ENCODE measurements around the gene PHLDB2. TPM values are rescaled to one million over a fixed set of nuclear protein-coding genes. Genes with fewer than 3 reads are reported as not detected.

Gene PHLDB2
- total and polyA plus RNA-seq, 2 of the 8 experiments (the other 6 are each of a cell fraction or from before 2014, with no cell fraction given), result 5.8 to 22.6 TPM

GRCh38 chr3:111967068-111967467 lies 108.0 kb downstream of the PHLDB2 start:
- Histone ChIP-seq H3K4me1 (replicated peaks in 1 of 4; ENCODE audit: control insufficient read depth in 3 of 4, insufficient read depth in 4 of 4, low read length in 3 of 4) (no peaks in the 10 kb centered on the region), H2AK5ac (ENCODE audit: low read depth, low read length) (no peak overlapping the region), H2BK120ac (replicated peaks; ENCODE audit: low read depth, low read length) (no peak overlapping the region), H2BK5ac (ENCODE audit: low read depth, low read length) (no peak overlapping the region), H2BK12ac (ENCODE audit: low read depth, low read length) (no peak overlapping the region), H2AFZ (ENCODE audit: low read length) (no peak overlapping the region), H4K5ac (ENCODE audit: insufficient read length, low read depth, low read length) (no peak overlapping the region), H2BK20ac (ENCODE audit: low read length) (no peak overlapping the region), H2BK15ac (ENCODE audit: low read length) (no peak overlapping the region), H3K9ac (replicated peaks in 1 of 4; ENCODE audit: extremely low read depth in 1 of 4, low read depth in 3 of 4, low read length in 3 of 4) (no peak overlapping the region), H3K14ac (ENCODE audit: insufficient read length) (no peak overlapping the region), H4K91ac (replicated peaks; ENCODE audit: insufficient read length, low read length) (no peak overlapping the region), H3K23me2 (ENCODE audit: low read depth, low read length) (no peaks in the 10 kb centered on the region; the same call in 1 of the 2 replicates), H3K4me3 (ENCODE audit: extremely low read depth in 1 of 4, insufficient read depth in 2 of 4, low read depth in 3 of 4, low read length in 4 of 4) (no peak overlapping the region), H3K18ac (ENCODE audit: extremely low read depth, low read length) (no peak overlapping the region), H3K36me3 (ENCODE audit: control insufficient read depth in 2 of 4, insufficient read depth in 4 of 4, low read length in 3 of 4) (no peaks in the 10 kb centered on the region), H3K79me1 (ENCODE audit: low read depth, low read length) (no peaks in the 10 kb centered on the region), H3K56ac (replicated peaks; ENCODE audit: insufficient read length, low read depth, low read length) (no peak overlapping the region), H4K8ac (ENCODE audit: extremely low read depth, insufficient read depth, low read length) (no peak overlapping the region), H3K4ac (replicated peaks; ENCODE audit: insufficient read length, low read depth, low read length) (no peak overlapping the region), H3K4me2 (ENCODE audit: insufficient read depth in 1 of 2, low read depth in 2 of 2, low read length in 2 of 2) (no peak overlapping the region), H3K27ac (ENCODE audit: low read depth, low read length) (no peak overlapping the region), H3K79me2 (ENCODE audit: control insufficient read depth in 1 of 2, insufficient read depth in 2 of 2, low read length in 2 of 2) (no peaks in the 10 kb centered on the region), H3K23ac (ENCODE audit: insufficient read length) (no peak overlapping the region), H3K27me3 (replicated peaks in 1 of 4; ENCODE audit: control insufficient read depth in 3 of 4, extremely low read depth in 1 of 4, insufficient read depth in 3 of 4, low read length in 3 of 4) (no peaks in the 10 kb centered on the region), H4K20me1 (replicated peaks in 1 of 2; ENCODE audit: control insufficient read depth in 1 of 2, insufficient read depth in 2 of 2, low read length in 2 of 2) (no peaks in the 10 kb centered on the region), H3K9me3 (ENCODE audit: insufficient read depth in 2 of 2, low read depth in 1 of 2, low read length in 1 of 2) (no peaks in the 10 kb centered on the region)
- no peak for FAIRE-seq
- ChIA-PET CTCF (ENCODE audit: partially characterized antibody) (interaction anchor here (0.9 to 15.1 kb wide), 26 partner anchors 10 to 367 kb away, joined by 3 to 258 read pairs (median 5); partner anchors contain the start of genes ABHD10 and PHLDB2), POLR2A (ENCODE audit: partially characterized antibody) (interaction anchor here (1.0 to 2.9 kb wide), 3 partner anchors 8 to 11 kb away, joined by 4 to 12 read pairs (median 4); partner anchors contain the start of gene ABHD10)
- TF ChIP-seq ATF2 (IDR thresholded peaks at IDR 0.05; ENCODE audit: low read length) (no peak), YY1 (IDR thresholded peaks at IDR 0.05; ENCODE audit: low read depth, low read length) (no peak)
- 32% methylated on average over 3 of the region's 3 CpGs; no CpG with 5 or more reads in 1 of the 2 experiments for WGBS, 2 experiments (ENCODE audit: extremely low coverage in 1 of 2, insufficient coverage in 1 of 2, insufficient read length in 1 of 2, insufficient replicate concordance in 2 of 2, low coverage in 1 of 2, low lambda C conversion rate in 2 of 2, missing lambda C conversion rate in 1 of 2)
- no peak for DNase-seq (ENCODE audit: low read depth in 1 of 2, low spot score in 2 of 2)

Measured in H1 (cell line).